ENCODE results near the gene PTPRD.

GRCh38 chr9:8800196-8800595, 1812.6 kb downstream of the PTPRD start:
- TF ChIP-seq CTCF (IDR thresholded peaks at IDR 0.05) (no peak), POLR2AphosphoS5 (IDR thresholded peaks at IDR 0.05; ENCODE audit: low read depth, low read length) (no peak), REST (IDR thresholded peaks at IDR 0.05; ENCODE audit: insufficient read depth in 1 of 2, low read depth in 2 of 2, low read length in 1 of 2) (no peak), SIN3A (IDR thresholded peaks at IDR 0.05; ENCODE audit: borderline replicate concordance, insufficient read depth, low read depth, low read length) (no peak), TCF7L2 (IDR thresholded peaks at IDR 0.05; ENCODE audit: low read depth, low read length) (no peak)
